Measurements from ENCODE around the gene MUC2.

GRCh38 chr11:1053121-1053901 lies 21.4 kb upstream of the MUC2 start:
- TF ChIP-seq CTCF (IDR thresholded peaks at IDR 0.05) (no peak), EZH2 (IDR thresholded peaks at IDR 0.05; ENCODE audit: borderline replicate concordance, insufficient read depth, low read depth, low read length, poor library complexity, severe bottlenecking) (no peak)
